ENCODE results near the gene GPC3. TPM values are rescaled to one million over a fixed set of nuclear protein-coding genes. Genes with fewer than 3 reads are reported as not detected.
A peak's percentile ranks its signal among the peaks of the same experiment; 100 is the strongest.

The GPC3 gene
- total RNA-seq, 6 experiments from 2014 or later: 0.31 to 6.8 (median 1.8) TPM

DNA sequence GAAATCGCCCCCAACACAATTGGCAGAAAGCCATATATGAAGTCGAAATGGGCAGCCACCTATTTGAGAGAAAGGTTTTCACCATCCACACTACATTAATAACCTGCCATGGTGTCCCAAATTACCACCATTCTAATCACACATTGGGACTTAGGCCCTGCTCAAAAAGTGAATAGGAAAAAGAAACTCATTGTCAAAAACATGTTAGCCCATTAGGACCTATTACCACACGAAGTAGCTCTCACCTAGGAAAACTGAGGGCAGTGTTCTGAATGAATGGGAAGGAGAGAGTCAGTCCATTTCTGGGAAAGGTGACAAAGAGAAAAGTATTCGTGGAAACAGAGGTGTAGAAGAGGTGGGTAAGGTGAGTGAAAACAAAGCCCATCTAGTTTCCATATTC lies 60.8 kb downstream of the GPC3 start:
- ATAC-seq: no peak
- 34% methylated on average over 4 of the region's 4 CpGs for WGBS (ENCODE audit: insufficient coverage, low coverage, low lambda C conversion rate, missing lambda C conversion rate)
- no peaks in the 10 kb centered on the region for H3K4me1 ChIP-seq
- intact Hi-C loops (cut with DNase I): loop anchor here in 1 of 2 donors (5.0 kb wide), 1 partner anchor 132 kb away; no protein-coding TSS in a partner anchor
- H3K27me3 ChIP-seq: no peaks in the 10 kb centered on the region
- no peak overlapping the region for H3K4me3 ChIP-seq
- H3K36me3 ChIP-seq: no peaks in the 10 kb centered on the region
- no peak overlapping the region for H3K27ac ChIP-seq
- no peaks in the 10 kb centered on the region for H3K9me3 ChIP-seq
- TF ChIP-seq CTCF (IDR thresholded peaks at IDR 0.05) (no peak), POLR2A (IDR thresholded peaks at IDR 0.05) (no peak)
- DNase-seq: no peak

- Histone ChIP-seq H3K27me3 (no peaks in the 10 kb centered on the region), H3K4me1 (no peaks in the 10 kb centered on the region), H3K9me3 (no peaks in the 10 kb centered on the region), H3K27ac (no peak overlapping the region), H3K4me3 (no peak overlapping the region), H3K36me3 (no peaks in the 10 kb centered on the region)
- WGBS (ENCODE audit: insufficient coverage, low coverage, low lambda C conversion rate, missing lambda C conversion rate): 59% methylated on average over 3 of the region's 3 CpGs
- DNase-seq (no peak), ATAC-seq (no peak)
- intact Hi-C loops (cut with DNase I): loop anchor here in 1 of 2 donors (5.0 kb wide), 1 partner anchor 131 kb away; no protein-coding TSS in a partner anchor
- no peak for TF ChIP-seq POLR2A (IDR thresholded peaks at IDR 0.05)
- no peak for TF ChIP-seq CTCF (IDR thresholded peaks at IDR 0.05)
These were observed 61.8 kb downstream of the GPC3 start for GRCh38 chrX:133923548-133923947.

- no peak overlapping the region for H3K4me3 ChIP-seq
- DNase-seq: no peak
- peak in 1 of 4 donors; percentile 28 for ATAC-seq
- H3K4me1 ChIP-seq: no peaks in the 10 kb centered on the region
- no peaks in the 10 kb centered on the region for H3K36me3 ChIP-seq
- 60% methylated on average over 5 of the region's 5 CpGs for WGBS (ENCODE audit: insufficient coverage, low coverage, low lambda C conversion rate, missing lambda C conversion rate)
- no peaks in the 10 kb centered on the region for H3K9me3 ChIP-seq
- intact Hi-C loops (cut with DNase I): loop anchor here in 1 of 2 donors (5.0 kb wide), 1 partner anchor 131 kb away; no protein-coding TSS in a partner anchor
- no peaks in the 10 kb centered on the region for H3K27me3 ChIP-seq
- TF ChIP-seq POLR2A (IDR thresholded peaks at IDR 0.05) (no peak), CTCF (IDR thresholded peaks at IDR 0.05) (no peak)
- H3K27ac ChIP-seq: no peak overlapping the region
These were observed 62.3 kb downstream of the GPC3 start for GRCh38 chrX:133923113-133923512.

DNA sequence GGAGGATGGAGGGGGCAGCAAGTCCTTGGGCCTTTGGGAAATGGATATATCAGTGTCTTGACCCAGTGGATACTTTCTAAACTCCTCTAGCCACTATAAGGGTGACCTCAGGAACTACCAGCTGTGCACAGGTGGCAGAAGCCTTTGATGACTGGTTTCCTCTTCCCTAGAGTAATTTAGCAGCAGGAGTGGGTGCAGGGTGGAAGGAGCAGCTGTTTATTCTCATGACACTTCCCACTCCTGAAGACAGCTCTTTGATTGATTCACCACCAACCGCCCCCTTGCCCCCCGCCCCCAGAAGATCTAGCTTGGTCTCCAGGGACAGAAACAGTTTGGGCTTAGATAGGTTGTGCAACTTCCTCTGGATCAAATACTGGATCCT lies 63.0 kb downstream of the GPC3 start:
- TF ChIP-seq POLR2A (IDR thresholded peaks at IDR 0.05) (no peak), CTCF (IDR thresholded peaks at IDR 0.05) (no peak)
- intact Hi-C loops (cut with DNase I): loop anchor here in 1 of 2 donors (5.0 kb wide), 1 partner anchor 130 kb away; no protein-coding TSS in a partner anchor
- Histone ChIP-seq H3K27ac (no peak overlapping the region), H3K4me1 (no peaks in the 10 kb centered on the region), H3K9me3 (no peaks in the 10 kb centered on the region), H3K27me3 (peaks cover 0 to 5% of the 10 kb centered on the region in 2 donors), H3K4me3 (no peak overlapping the region), H3K36me3 (no peaks in the 10 kb centered on the region)
- ATAC-seq: no peak
- WGBS (ENCODE audit: insufficient coverage, low coverage, low lambda C conversion rate, missing lambda C conversion rate): 31% methylated on average over 2 of the region's 2 CpGs
- no peak for DNase-seq

All from right lobe of liver (tissue), 6 donors.